Ishikawa (cell line): ENCODE results near the gene RNU5D-1.

ENCODE experiments used
- CEBPB ChIP-seq: IDR thresholded peaks from 2 replicates; pipeline ENCODE4 v1.6.1; 2012
- CREB1 ChIP-seq: IDR thresholded peaks from 2 replicates; pipeline ENCODE4 v1.6.1; 2012; ENCODE audit warnings: low read depth
- EGR1 ChIP-seq: IDR thresholded peaks from 2 replicates; pipeline ENCODE4 v1.6.1; 2012
- EP300 ChIP-seq: IDR thresholded peaks from 2 replicates; pipeline ENCODE4 v1.6.1; 2012; ENCODE audit warnings: borderline replicate concordance
- FOXM1 ChIP-seq: IDR thresholded peaks from 2 replicates; pipeline ENCODE4 v1.6.1; 2012; ENCODE audit warnings: low read depth, borderline replicate concordance
- NFIC ChIP-seq: IDR thresholded peaks from 2 replicates; pipeline ENCODE4 v1.6.1; 2012
- RAD21 ChIP-seq: IDR thresholded peaks from 2 replicates; pipeline ENCODE4 v1.6.1; 2012; ENCODE audit warnings: low read depth
- TAF1 ChIP-seq: IDR thresholded peaks from 2 replicates; pipeline ENCODE4 v1.6.1; 2012; ENCODE audit warnings: low read depth, mild to moderate bottlenecking
- TCF12 ChIP-seq: IDR thresholded peaks from 2 replicates; pipeline ENCODE4 v1.6.1; 2012; ENCODE audit warnings: low read depth
- TEAD4 ChIP-seq: IDR thresholded peaks from 2 replicates; pipeline ENCODE4 v1.6.1; 2012
- YY1 ChIP-seq: IDR thresholded peaks from 2 replicates; pipeline ENCODE4 v1.6.1; 2012; ENCODE audit warnings: low read depth
- ZBTB7A ChIP-seq: IDR thresholded peaks from 2 replicates; pipeline ENCODE4 v1.6.1; 2012; ENCODE audit warnings: low read depth
- TF ChIP-seq, protein P1 (sequence below): IDR thresholded peaks from 2 replicates; pipeline ENCODE4 v1.6.1; 2012
- TF ChIP-seq, protein P2 (sequence below): IDR thresholded peaks from 2 replicates; pipeline ENCODE4 v1.6.1; 2012; ENCODE audit warnings: low read depth, mild to moderate bottlenecking
- TF ChIP-seq, protein P3 (sequence below): IDR thresholded peaks from 2 replicates; pipeline ENCODE4 v1.6.1; 2012

Gene RNU5D-1

DNA sequence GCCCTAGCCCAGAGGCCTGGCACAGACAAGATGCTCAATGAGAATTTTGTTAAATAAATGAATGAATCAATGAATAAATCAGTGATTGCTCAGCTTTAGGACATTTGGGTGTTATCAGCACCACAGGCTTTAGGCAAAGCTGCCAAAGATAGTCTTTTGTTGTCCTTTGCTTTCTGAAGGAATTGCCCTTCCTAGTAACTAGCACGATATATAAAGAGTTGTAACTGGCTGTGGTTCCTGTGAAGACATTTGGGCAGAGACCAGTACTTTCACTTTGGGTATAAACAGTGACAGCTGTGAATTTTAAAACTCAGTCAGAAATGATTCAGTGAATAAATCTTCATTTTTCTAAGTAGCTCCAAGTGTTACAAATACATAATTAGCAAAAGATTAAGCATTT is 13.3 kb downstream of the RNU5D-1 start:
- TF ChIP-seq TEAD4 = no peak
- no peak for TF ChIP-seq RAD21
- TF ChIP-seq CEBPB = no peak
- TF ChIP-seq EGR1 = no peak
- TF ChIP-seq, protein P1, sequence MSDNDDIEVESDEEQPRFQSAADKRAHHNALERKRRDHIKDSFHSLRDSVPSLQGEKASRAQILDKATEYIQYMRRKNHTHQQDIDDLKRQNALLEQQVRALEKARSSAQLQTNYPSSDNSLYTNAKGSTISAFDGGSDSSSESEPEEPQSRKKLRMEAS = no peak

DNA sequence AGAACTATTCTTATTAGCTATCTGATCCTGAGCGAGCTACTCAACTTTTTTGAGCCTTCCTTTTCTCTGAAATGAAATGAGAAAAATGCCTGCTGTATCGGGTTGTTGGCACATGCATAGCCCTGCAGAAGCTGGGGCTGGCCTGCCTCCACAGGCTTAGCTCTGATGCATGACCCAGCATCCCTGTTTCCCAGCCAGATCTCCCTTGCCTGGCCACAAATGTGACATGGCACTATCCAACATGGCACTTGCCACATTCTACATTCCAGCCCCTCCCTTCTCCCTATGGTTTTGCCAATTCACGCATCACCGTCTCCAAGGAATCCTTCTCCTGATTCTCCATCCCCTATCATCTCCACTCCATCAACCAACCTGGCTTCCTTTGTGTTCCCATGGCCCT is 13.8 kb downstream of the RNU5D-1 start:
- TF ChIP-seq TAF1 = no peak
- peak; percentile 41; the same call in 1 of the 2 replicates for TF ChIP-seq TEAD4
- TF ChIP-seq, protein P1 = no peak
- TF ChIP-seq EGR1 = no peak
- no peak for TF ChIP-seq CREB1

DNA sequence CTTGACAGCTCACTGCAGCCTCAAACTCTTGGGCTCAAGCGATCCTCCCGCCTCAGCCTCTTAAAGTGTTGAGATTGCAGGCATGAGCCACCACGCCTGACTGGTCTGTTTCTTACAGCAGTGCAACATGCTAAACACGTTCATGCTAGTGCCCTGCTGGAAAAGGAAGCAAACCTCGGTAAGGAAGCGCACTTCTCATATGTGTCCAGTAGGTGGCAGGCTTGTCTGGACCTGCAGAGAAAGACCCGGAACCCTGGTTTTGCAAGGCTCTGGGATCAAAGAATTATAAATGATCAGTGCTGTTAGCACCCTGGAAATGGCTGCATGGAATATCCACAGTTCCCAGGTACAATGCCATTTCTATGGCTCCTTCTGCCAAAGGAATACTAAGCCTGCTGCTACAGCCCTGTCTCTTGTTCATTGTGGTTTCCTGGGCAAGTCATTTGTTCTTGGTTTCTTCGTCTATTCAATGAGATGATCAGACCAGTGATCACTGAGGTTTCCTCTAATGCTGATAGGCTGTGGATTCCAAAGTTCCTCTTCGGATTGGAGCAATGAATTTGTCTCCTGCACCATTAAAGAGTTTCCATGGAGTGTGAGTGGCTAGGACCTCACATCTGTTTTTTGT is 15.9 kb downstream of the RNU5D-1 start:
- TF ChIP-seq NFIC = no peak
- TF ChIP-seq TCF12 = no peak
- TF ChIP-seq, protein P2, sequence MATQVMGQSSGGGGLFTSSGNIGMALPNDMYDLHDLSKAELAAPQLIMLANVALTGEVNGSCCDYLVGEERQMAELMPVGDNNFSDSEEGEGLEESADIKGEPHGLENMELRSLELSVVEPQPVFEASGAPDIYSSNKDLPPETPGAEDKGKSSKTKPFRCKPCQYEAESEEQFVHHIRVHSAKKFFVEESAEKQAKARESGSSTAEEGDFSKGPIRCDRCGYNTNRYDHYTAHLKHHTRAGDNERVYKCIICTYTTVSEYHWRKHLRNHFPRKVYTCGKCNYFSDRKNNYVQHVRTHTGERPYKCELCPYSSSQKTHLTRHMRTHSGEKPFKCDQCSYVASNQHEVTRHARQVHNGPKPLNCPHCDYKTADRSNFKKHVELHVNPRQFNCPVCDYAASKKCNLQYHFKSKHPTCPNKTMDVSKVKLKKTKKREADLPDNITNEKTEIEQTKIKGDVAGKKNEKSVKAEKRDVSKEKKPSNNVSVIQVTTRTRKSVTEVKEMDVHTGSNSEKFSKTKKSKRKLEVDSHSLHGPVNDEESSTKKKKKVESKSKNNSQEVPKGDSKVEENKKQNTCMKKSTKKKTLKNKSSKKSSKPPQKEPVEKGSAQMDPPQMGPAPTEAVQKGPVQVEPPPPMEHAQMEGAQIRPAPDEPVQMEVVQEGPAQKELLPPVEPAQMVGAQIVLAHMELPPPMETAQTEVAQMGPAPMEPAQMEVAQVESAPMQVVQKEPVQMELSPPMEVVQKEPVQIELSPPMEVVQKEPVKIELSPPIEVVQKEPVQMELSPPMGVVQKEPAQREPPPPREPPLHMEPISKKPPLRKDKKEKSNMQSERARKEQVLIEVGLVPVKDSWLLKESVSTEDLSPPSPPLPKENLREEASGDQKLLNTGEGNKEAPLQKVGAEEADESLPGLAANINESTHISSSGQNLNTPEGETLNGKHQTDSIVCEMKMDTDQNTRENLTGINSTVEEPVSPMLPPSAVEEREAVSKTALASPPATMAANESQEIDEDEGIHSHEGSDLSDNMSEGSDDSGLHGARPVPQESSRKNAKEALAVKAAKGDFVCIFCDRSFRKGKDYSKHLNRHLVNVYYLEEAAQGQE = no peak
- TF ChIP-seq EGR1 = no peak
- peak; percentile 74 for TF ChIP-seq RAD21
- no peak for TF ChIP-seq TAF1
- no peak for TF ChIP-seq EP300
- TF ChIP-seq, protein P1 = 0 out of 2 replicates have a peak, but pooled peaks have one; percentile 13

DNA sequence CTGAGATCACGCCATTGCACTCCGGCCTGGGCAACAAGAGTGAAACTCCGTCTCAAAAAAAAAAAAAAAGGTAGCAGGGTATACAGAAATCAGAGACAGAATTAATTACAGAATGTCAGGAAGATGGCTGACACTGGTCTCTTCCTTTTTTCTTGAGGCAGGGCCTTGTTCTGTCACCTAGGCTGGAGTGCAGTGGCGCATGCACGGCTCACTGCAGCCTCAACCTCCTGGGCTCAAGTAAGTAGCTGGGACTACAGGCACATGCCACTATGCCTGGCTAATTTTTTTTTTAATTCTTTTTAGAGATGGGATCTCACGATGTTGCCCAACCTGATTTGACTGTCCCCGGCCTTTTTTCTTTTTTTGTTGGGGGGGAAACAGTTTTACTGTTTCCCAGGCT is 16.4 kb downstream of the RNU5D-1 start:
- TF ChIP-seq EGR1 (no peak), FOXM1 (no peak), YY1 (no peak), EP300 (no peak), CEBPB (no peak), TCF12 (no peak), ZBTB7A (no peak), RAD21 (no peak), TEAD4 (no peak), CREB1 (no peak), TAF1 (no peak), NFIC (no peak)
- TF ChIP-seq, protein P1 = no peak
- TF ChIP-seq, protein P2 = no peak
- TF ChIP-seq, protein P3, sequence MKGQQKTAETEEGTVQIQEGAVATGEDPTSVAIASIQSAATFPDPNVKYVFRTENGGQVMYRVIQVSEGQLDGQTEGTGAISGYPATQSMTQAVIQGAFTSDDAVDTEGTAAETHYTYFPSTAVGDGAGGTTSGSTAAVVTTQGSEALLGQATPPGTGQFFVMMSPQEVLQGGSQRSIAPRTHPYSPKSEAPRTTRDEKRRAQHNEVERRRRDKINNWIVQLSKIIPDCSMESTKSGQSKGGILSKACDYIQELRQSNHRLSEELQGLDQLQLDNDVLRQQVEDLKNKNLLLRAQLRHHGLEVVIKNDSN = no peak

DNA sequence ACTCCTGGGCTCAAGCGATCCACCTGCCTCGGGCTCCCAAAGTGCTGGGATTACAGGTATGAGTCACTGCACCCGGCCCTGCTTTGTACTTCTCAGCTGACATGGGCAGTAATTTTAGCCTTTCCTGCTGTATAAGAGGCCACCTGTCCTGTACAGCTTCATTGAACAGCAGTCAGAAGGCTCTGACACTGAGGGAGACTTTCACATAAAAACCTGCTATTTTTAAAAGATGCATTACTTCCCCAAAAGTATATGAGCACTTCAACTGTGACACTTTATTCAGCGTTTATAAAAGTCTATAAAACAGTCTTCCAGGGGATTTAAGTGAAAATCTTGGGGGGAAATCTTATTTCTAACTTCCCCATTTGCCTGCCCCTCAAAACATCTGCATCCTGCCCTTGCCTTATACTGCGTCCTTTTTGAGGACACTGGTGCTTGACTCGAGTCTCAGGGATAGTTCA is 17.6 kb downstream of the RNU5D-1 start:
- TF ChIP-seq FOXM1 (no peak), NFIC (no peak), RAD21 (no peak), YY1 (no peak), CREB1 (no peak), TCF12 (no peak), EP300 (no peak), ZBTB7A (no peak)
- TF ChIP-seq, protein P3 = no peak
- TF ChIP-seq, protein P2 = no peak
- TF ChIP-seq, protein P1 = no peak
